DND-41 (cell line): ENCODE measurements around the gene TMEM234.

Experiments
- ATAC-seq: fragments of 200-7000 bp; cut with Tn5 transposase; 3 replicates; pipeline ENCODE4 v1.9.1; 2021; ENCODE audit warnings: low read depth; ENCODE audit not compliant: insufficient read depth
- DNase-seq: peaks from one replicate; pipeline ENCODE4 v3.0.0-alpha.2; 2020
- H2AFZ ChIP-seq: 2 replicates; pipeline ENCODE4 v1.6.0; 2012; ENCODE audit warnings: low read depth, low read length
- H3K27ac ChIP-seq: 2 replicates; pipeline ENCODE4 v1.5.1; 2012; ENCODE audit warnings: low read length, inconsistent platforms
- H3K27me3 ChIP-seq: fragments of 200-600 bp; sonication (generic); 2 replicates; pipeline ENCODE4 v1.6.0; 2012; ENCODE audit warnings: low read length, mild to moderate bottlenecking, inconsistent platforms; ENCODE audit not compliant: insufficient read depth, poor library complexity
- H3K36me3 ChIP-seq: 2 replicates; pipeline ENCODE4 v1.5.1; 2012; ENCODE audit warnings: low read length, inconsistent platforms; ENCODE audit not compliant: insufficient read depth
- H3K4me1 ChIP-seq: 2 replicates; pipeline ENCODE4 v1.5.1; 2012; ENCODE audit warnings: mild to moderate bottlenecking, low read length; ENCODE audit not compliant: insufficient read depth
- H3K4me2 ChIP-seq: 2 replicates; pipeline ENCODE4 v1.6.0; 2012; ENCODE audit warnings: mild to moderate bottlenecking, moderate library complexity, low read length, inconsistent platforms; ENCODE audit not compliant: insufficient read depth
- H3K4me3 ChIP-seq, 2 experiments: fragments of 200-600 bp in 1 of 2; shearing (Covaris generic) in 1 of 2; 2 replicates each; pipeline ENCODE4 v1.5.1; 2012 to 2016; ENCODE audit warnings: inconsistent platforms in 2 of 2, low read length in 2 of 2, mild to moderate bottlenecking in 2 of 2, low read depth in 1 of 2, moderate library complexity in 1 of 2
- H3K79me2 ChIP-seq: 2 replicates; pipeline ENCODE4 v1.6.0; 2012; ENCODE audit warnings: low read length, inconsistent platforms; ENCODE audit not compliant: insufficient read depth
- H3K9ac ChIP-seq: 2 replicates; pipeline ENCODE4 v1.6.0; 2012; ENCODE audit warnings: low read depth, mild to moderate bottlenecking, inconsistent platforms, low read length, moderate library complexity
- H3K9me3 ChIP-seq: 2 replicates; pipeline ENCODE4 v1.5.1; 2012; ENCODE audit warnings: low read length, moderate library complexity, mild to moderate bottlenecking, inconsistent platforms; ENCODE audit not compliant: insufficient read depth, severe bottlenecking
- H4K20me1 ChIP-seq: 2 replicates; pipeline ENCODE4 v1.6.0; 2012; ENCODE audit warnings: low read length; ENCODE audit not compliant: insufficient read depth
- EZH2 ChIP-seq: IDR thresholded peaks from 3 replicates; pipeline ENCODE4 v1.6.1; 2012; ENCODE audit warnings: borderline replicate concordance, low read depth, mild to moderate bottlenecking, moderate library complexity, low read length, inconsistent platforms; ENCODE audit not compliant: severe bottlenecking
- TF ChIP-seq, protein P1 (sequence below): IDR thresholded peaks from 2 replicates; pipeline ENCODE4 v1.5.1; 2012; ENCODE audit warnings: borderline replicate concordance, low read length, moderate library complexity, mild to moderate bottlenecking; ENCODE audit not compliant: poor library complexity, severe bottlenecking; ENCODE audit errors: extremely low read depth

Gene TMEM234

DNA sequence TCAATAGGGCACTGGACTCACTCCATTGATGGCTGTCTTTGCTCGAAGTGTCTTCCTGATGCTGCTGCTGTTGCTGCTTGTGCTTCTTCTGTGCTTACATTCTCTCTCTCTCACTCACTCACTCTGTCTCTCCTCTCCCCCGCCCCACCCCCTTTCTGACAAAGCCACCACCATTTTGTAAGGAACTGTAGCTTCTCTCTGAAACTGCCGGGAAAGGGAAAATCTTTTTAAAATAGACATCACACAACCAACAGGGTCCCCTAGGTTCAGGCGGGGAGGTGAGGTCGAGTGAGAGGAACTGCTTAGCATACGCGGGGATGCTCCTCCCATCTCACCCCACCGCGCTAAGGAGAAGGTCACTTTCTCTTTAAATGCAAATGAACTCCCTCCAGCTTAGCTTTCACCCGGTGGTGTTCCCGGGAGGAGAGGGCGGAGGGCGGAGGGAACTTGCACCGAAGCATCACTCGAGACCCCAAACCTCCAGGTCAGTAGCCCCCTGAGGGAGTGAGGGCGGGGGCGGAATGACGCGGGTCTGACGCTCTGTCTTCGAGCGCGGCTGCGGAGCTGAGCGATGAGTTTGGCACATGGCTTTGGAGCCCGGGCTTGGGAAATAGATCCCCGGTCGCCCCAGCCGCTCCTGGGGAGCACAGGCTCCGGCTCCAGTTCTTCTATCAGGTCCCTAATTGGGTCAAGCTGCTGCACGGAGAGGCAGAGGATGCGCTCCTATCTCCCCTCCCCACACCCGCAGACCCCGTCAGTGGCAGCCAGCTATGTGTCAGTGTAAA, 21.7 kb downstream of the TMEM234 start, which contains the start of gene CCDC28B:
CCDC28B (plus strand) TSS at position 370 of the 785 bp plus-strand sequence. CDS start 1,341 bp downstream, outside the sequence.
- peaks cover 12% of the 10 kb centered on the region for H3K79me2 ChIP-seq
- peaks cover 22% of the 10 kb centered on the region; the same call in 1 of the 2 replicates for H4K20me1 ChIP-seq
- H3K27me3 ChIP-seq: no peaks in the 10 kb centered on the region
- no peak for TF ChIP-seq EZH2
- TF ChIP-seq, protein P1, sequence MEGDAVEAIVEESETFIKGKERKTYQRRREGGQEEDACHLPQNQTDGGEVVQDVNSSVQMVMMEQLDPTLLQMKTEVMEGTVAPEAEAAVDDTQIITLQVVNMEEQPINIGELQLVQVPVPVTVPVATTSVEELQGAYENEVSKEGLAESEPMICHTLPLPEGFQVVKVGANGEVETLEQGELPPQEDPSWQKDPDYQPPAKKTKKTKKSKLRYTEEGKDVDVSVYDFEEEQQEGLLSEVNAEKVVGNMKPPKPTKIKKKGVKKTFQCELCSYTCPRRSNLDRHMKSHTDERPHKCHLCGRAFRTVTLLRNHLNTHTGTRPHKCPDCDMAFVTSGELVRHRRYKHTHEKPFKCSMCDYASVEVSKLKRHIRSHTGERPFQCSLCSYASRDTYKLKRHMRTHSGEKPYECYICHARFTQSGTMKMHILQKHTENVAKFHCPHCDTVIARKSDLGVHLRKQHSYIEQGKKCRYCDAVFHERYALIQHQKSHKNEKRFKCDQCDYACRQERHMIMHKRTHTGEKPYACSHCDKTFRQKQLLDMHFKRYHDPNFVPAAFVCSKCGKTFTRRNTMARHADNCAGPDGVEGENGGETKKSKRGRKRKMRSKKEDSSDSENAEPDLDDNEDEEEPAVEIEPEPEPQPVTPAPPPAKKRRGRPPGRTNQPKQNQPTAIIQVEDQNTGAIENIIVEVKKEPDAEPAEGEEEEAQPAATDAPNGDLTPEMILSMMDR: no peak
- H3K9me3 ChIP-seq: no peaks in the 10 kb centered on the region
- peak within 1 kb of the TSS; percentile 88 for H2AFZ ChIP-seq
- ATAC-seq: peak; percentile 48
- peak within 1 kb of the TSS; percentile 40 to 68 for H3K4me3 ChIP-seq
- H3K9ac ChIP-seq: peak within 1 kb of the TSS; percentile 60
- DNase-seq: peak; percentile 68
- peaks cover 59% of the 10 kb centered on the region for H3K4me1 ChIP-seq
- H3K4me2 ChIP-seq: peak within 1 kb of the TSS; percentile 97
- peaks cover 38% of the 10 kb centered on the region for H3K36me3 ChIP-seq
- peak within 1 kb of the TSS; percentile 77 for H3K27ac ChIP-seq

DNA sequence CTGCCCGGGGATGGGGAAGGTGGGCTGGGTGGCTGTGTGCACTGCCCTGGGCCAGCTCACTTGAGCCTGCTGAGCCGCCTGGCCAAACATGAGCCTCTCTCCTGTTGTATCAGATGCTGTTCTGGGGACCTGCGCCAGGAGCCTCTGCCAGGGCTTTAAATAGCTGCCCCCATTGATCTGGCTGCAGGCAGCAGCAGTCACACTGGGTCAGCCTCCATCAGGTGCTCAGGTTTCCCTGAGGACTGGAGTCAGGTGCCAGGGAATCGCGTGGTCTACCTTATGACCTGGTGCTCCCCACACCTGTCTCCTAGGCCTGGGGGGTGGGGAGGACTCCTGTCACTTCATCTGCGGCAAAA, 22.5 kb downstream of the TMEM234 start:
- Histone ChIP-seq H3K36me3 (peaks cover 45% of the 10 kb centered on the region), H3K27ac (peak overlapping the region; percentile 77), H4K20me1 (peaks cover 26% of the 10 kb centered on the region; the same call in 1 of the 2 replicates), H3K79me2 (peaks cover 12% of the 10 kb centered on the region), H3K4me3 (peak overlapping the region in 1 of 2 experiments; percentile 68; a peak in 3 of 4 replicates), H3K9ac (peak overlapping the region; percentile 60), H3K9me3 (no peaks in the 10 kb centered on the region), H3K4me2 (peak overlapping the region; percentile 97), H3K4me1 (peaks cover 59% of the 10 kb centered on the region), H3K27me3 (no peaks in the 10 kb centered on the region), H2AFZ (peak overlapping the region; percentile 64)
- TF ChIP-seq EZH2: no peak
- TF ChIP-seq, protein P1: no peak
- DNase-seq (no peak), ATAC-seq (no peak)

DNA sequence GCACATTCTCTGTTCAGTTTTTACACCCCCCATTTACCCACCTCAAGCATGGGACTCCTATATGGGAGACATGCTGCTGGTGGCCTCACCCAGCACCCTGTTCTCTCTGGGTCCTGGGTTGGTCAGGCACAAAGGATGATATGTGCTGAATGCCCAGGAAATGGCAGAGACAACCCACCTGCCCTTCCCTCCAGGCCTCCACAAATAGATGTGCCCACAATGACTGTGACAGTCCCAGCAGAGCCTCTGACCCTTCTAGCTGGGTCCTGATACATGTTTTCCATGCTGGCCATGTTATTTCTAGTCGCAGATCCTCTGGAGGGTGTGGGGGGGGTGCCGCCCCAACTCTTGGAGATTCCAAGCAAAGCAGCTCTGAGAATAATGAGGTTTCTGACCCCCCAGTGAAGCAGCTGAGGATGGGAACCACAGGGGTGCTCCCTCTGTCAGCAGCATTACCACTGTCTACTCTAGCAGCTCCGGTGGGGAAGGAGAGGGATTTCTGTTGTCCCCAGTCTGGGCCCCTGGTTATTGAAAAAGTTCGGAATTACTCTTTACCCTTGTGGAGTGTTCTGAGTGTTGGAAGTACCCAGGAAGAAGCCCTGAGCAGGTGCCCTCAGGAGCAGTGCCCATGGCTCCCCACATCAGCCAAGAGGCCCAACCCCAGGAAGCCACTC, 23.0 kb downstream of the TMEM234 start:
- H3K27ac ChIP-seq: no peak overlapping the region
- no peaks in the 10 kb centered on the region for H3K9me3 ChIP-seq
- H2AFZ ChIP-seq: no peak overlapping the region
- DNase-seq (no peak), ATAC-seq (no peak)
- H3K4me1 ChIP-seq: peaks cover 61% of the 10 kb centered on the region
- peak overlapping the region; percentile 60; the same call in 1 of the 2 replicates for H3K9ac ChIP-seq
- peaks cover 50% of the 10 kb centered on the region for H3K36me3 ChIP-seq
- H3K4me2 ChIP-seq: peak overlapping the region; percentile 97
- peaks cover 31% of the 10 kb centered on the region; the same call in 1 of the 2 replicates for H4K20me1 ChIP-seq
- TF ChIP-seq, protein P1: no peak
- no peak for TF ChIP-seq EZH2
- no peaks in the 10 kb centered on the region for H3K27me3 ChIP-seq
- peaks cover 12% of the 10 kb centered on the region for H3K79me2 ChIP-seq
- 0 out of 4 replicates have a peak overlapping the region, but pooled peaks of 1 of the 2 experiments have one; percentile 68 for H3K4me3 ChIP-seq
